ENCODE results near the gene KRTAP9-2. TPM values are rescaled to one million over a fixed set of nuclear protein-coding genes. Genes with fewer than 3 reads are reported as not detected.

KRTAP9-2 gene
- total RNA-seq, 4 donors from 2014 or later = not detected

DNA sequence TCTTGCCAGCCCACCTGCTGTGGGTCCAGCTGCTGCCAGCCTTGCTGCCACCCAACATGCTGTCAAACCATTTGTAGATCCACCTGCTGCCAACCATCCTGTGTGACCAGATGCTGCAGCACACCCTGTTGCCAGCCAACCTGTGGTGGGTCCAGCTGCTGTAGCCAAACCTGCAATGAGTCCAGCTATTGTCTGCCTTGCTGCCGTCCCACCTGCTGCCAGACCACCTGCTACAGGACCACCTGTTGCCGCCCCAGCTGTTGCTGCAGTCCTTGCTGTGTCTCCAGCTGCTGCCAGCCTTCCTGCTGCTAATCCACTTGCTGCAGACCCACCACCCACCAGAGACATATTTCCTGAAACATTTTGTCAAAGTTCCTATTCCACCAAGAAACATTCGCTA, 36.1 kb upstream of the KRTAP9-2 start:
- Histone ChIP-seq H3K27me3 (peaks cover 0 to 4% (median 0%) of the 10 kb centered on the region in 3 donors), H3K36me3 (no peaks in the 10 kb centered on the region), H3K27ac (no peak overlapping the region), H3K4me1 (no peaks in the 10 kb centered on the region), H3K4me3 (no peak overlapping the region), H3K9me3 (no peaks in the 10 kb centered on the region)
- in situ Hi-C loops (cut with MboI; ENCODE audit: low sequenced_read_pairs in 4 of 4) = loop anchor here in 1 of 4 donors (25.0 kb wide), 1 partner anchor 103 kb away; the partner anchor contains the start of genes KRTAP4-7 and KRTAP4-8
- TF ChIP-seq POLR2A (IDR thresholded peaks at IDR 0.05) = no peak
- TF ChIP-seq, protein P1, sequence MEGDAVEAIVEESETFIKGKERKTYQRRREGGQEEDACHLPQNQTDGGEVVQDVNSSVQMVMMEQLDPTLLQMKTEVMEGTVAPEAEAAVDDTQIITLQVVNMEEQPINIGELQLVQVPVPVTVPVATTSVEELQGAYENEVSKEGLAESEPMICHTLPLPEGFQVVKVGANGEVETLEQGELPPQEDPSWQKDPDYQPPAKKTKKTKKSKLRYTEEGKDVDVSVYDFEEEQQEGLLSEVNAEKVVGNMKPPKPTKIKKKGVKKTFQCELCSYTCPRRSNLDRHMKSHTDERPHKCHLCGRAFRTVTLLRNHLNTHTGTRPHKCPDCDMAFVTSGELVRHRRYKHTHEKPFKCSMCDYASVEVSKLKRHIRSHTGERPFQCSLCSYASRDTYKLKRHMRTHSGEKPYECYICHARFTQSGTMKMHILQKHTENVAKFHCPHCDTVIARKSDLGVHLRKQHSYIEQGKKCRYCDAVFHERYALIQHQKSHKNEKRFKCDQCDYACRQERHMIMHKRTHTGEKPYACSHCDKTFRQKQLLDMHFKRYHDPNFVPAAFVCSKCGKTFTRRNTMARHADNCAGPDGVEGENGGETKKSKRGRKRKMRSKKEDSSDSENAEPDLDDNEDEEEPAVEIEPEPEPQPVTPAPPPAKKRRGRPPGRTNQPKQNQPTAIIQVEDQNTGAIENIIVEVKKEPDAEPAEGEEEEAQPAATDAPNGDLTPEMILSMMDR (IDR thresholded peaks at IDR 0.05 in 4 of 5, conservative IDR thresholded peaks at IDR 0.05 in 1 of 5) = no peak
- no peak for ATAC-seq
- intact Hi-C loops (cut with DNase I; ENCODE audit: low total_unique reads) = no loop called here
- DNase-seq = no peak

DNA sequence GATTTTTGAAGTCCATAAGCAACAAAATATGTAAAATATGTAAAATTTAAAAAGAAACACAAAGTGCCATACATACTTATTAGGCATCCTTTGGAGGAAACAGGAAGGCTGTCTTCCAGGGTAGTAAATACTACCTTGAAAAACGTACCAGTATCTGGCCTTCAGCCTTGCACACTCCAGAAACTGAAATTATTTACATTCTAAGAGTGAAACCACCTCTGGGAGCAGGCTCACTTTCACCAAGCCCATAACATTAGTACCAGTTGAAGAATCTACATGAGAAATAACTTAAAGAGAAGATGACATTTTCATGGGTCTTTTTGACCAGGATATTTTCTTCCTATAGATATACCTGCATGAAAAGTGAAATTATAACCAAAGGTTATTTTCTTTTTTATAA, 30.4 kb upstream of the KRTAP9-2 start:
- TF ChIP-seq POLR2A (IDR thresholded peaks at IDR 0.05) = no peak
- TF ChIP-seq, protein P1 (IDR thresholded peaks at IDR 0.05 in 4 of 5, conservative IDR thresholded peaks at IDR 0.05 in 1 of 5) = no peak
- in situ Hi-C loops (cut with MboI; ENCODE audit: low sequenced_read_pairs in 4 of 4) = loop anchor here in 1 of 4 donors (25.0 kb wide), 1 partner anchor 109 kb away; the partner anchor contains the start of genes KRTAP4-7 and KRTAP4-8
- intact Hi-C loops (cut with DNase I; ENCODE audit: low total_unique reads) = no loop called here
- H3K9me3 ChIP-seq = no peaks in the 10 kb centered on the region
- ATAC-seq (no peak), DNase-seq (no peak)
- no peak overlapping the region for H3K27ac ChIP-seq
- H3K27me3 ChIP-seq = no peaks in the 10 kb centered on the region
- H3K36me3 ChIP-seq = no peaks in the 10 kb centered on the region
- no peaks in the 10 kb centered on the region for H3K4me1 ChIP-seq
- no peak overlapping the region for H3K4me3 ChIP-seq

DNA sequence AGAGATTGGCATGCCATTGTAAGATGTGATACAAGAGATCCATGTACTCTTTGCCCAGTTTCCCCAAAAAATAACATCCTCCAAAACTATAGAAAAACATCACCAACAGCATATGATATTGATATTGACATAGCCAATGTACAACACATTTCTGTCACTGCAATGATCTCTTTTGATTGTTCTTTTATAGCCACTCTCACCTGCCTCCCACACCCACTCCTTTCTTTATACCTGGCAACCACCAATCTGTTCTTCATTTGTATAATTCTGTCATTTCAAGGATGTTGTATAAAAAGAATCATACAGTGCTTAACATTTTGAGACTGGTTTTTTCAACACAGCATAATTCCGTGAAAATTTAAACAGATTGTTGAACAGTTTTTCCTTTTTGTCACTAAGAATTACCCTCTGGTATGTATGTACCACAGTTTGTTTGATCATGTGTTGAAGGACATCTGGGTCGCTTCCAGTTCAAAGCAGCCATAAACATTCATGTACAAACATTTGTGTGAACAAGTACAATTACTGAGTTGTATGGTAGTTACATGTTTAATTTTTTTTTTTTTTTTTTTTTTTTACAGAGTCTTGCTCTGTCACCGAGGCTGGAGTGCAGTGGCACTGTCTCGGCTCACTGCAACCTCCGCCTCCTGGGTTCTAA, 26.9 kb upstream of the KRTAP9-2 start:
- no peaks in the 10 kb centered on the region for H3K36me3 ChIP-seq
- H3K27me3 ChIP-seq = no peaks in the 10 kb centered on the region
- H3K27ac ChIP-seq = no peak overlapping the region
- TF ChIP-seq, protein P1 (IDR thresholded peaks at IDR 0.05 in 4 of 5, conservative IDR thresholded peaks at IDR 0.05 in 1 of 5) = no peak
- TF ChIP-seq POLR2A (IDR thresholded peaks at IDR 0.05) = no peak
- DNase-seq = no peak
- intact Hi-C loops (cut with DNase I; ENCODE audit: low total_unique reads) (no loop called here), in situ Hi-C loops (cut with MboI; ENCODE audit: low sequenced_read_pairs in 4 of 4) (loop anchor here in 1 of 4 donors (25.0 kb wide), 1 partner anchor 112 kb away; the partner anchor contains the start of genes KRTAP4-7 and KRTAP4-8)
- no peak overlapping the region for H3K4me3 ChIP-seq
- ATAC-seq = no peak
- no peaks in the 10 kb centered on the region for H3K9me3 ChIP-seq
- no peaks in the 10 kb centered on the region for H3K4me1 ChIP-seq

DNA sequence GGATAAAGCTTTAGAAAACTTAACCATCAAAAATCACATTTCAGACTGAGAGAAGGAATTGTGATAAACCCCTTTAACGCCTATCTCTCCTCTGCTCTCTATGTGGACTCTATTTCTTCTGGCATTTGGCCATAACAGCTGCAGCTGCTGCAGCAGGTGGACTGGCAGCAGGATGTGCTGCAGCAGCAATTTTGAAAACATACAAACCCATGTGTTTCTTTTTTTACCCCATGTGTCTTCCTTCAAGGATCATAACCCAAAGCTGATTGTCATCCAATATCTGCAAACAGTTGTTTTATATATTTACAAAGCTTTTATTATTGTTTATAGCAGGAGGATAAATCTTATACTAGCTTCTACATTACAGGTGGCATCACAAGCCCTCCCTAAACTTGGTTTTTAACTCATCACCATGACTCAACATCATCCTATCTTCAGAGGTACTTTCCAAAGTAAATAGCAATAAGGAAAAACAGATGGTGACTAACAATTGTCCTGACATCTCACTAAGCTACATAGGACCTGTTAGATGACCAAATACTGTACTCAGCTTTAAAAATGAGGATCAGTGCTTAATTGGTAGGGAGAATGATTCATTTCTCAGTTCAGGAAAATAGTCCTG, 14.5 kb upstream of the KRTAP9-2 start:
- no peaks in the 10 kb centered on the region for H3K36me3 ChIP-seq
- no peak for DNase-seq
- H3K4me3 ChIP-seq = no peak overlapping the region
- peaks cover 0 to 5% (median 4%) of the 10 kb centered on the region in 3 donors for H3K27me3 ChIP-seq
- in situ Hi-C loops (cut with MboI; ENCODE audit: low sequenced_read_pairs in 4 of 4) (no loop called here), intact Hi-C loops (cut with DNase I; ENCODE audit: low total_unique reads) (no loop called here)
- no peaks in the 10 kb centered on the region for H3K9me3 ChIP-seq
- no peak overlapping the region for H3K27ac ChIP-seq
- TF ChIP-seq, protein P1 (IDR thresholded peaks at IDR 0.05 in 4 of 5, conservative IDR thresholded peaks at IDR 0.05 in 1 of 5) = no peak
- no peak for TF ChIP-seq POLR2A (IDR thresholded peaks at IDR 0.05)
- no peak for ATAC-seq
- no peaks in the 10 kb centered on the region for H3K4me1 ChIP-seq

Data from gastrocnemius medialis (tissue), 4 donors.